ENCODE measurements around the gene RASAL2.

DNA sequence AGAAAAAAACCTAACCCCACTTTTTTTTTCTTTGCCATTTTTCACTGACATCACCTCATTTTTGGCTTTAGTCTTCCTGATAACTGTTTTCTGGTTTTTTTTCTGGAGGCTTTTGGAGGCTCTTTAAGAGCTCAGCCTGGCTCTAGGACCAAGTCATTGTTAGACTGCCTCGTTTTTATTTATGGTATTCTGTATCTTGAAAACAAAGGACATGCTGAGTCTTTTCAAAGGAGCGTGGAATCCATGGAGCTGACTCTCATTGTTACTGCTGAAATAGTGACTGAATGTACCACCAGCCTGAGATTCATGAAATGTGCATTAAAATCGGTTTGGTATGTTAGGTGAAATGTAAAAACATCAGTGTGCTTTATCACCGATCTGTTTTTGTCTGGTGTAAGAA is 28.0 kb downstream of the RASAL2 start:
- TF ChIP-seq, protein P1, sequence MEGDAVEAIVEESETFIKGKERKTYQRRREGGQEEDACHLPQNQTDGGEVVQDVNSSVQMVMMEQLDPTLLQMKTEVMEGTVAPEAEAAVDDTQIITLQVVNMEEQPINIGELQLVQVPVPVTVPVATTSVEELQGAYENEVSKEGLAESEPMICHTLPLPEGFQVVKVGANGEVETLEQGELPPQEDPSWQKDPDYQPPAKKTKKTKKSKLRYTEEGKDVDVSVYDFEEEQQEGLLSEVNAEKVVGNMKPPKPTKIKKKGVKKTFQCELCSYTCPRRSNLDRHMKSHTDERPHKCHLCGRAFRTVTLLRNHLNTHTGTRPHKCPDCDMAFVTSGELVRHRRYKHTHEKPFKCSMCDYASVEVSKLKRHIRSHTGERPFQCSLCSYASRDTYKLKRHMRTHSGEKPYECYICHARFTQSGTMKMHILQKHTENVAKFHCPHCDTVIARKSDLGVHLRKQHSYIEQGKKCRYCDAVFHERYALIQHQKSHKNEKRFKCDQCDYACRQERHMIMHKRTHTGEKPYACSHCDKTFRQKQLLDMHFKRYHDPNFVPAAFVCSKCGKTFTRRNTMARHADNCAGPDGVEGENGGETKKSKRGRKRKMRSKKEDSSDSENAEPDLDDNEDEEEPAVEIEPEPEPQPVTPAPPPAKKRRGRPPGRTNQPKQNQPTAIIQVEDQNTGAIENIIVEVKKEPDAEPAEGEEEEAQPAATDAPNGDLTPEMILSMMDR (IDR thresholded peaks at IDR 0.05) = no peak
- no peak for TF ChIP-seq POLR2A (IDR thresholded peaks at IDR 0.05)
